Gastroesophageal sphincter (tissue), 4 donors: ENCODE results near the gene WNK2. TPM values are rescaled to one million over a fixed set of nuclear protein-coding genes. Genes with fewer than 3 reads are reported as not detected.

Experiments used
- ATAC-seq: fragments of 150-250 bp; one replicate; pipeline ENCODE4 v1.9.1; 2016; ENCODE audit warnings: mild to moderate bottlenecking, moderate library complexity
- H3K27ac ChIP-seq, 4 donors: fragments of 200-600 bp; sonication (generic) in 3 of 4; 1 replicate in 3 of 4; 2 replicates in 1 of 4; pipeline ENCODE4 v1.5.1; 2016 to 2019
- H3K27me3 ChIP-seq: fragments of 200-600 bp; sonication (generic); one replicate; pipeline ENCODE4 v1.5.1; 2019
- H3K36me3 ChIP-seq, 2 donors: fragments of 200-600 bp; sonication (generic); one replicate each; pipeline ENCODE4 v1.5.1; 2019; ENCODE audit warnings: control low read depth in 1 of 2
- H3K4me1 ChIP-seq, 3 donors: fragments of 200-600 bp; sonication (generic); 1 replicate in 2 of 3; 2 replicates in 1 of 3; pipeline ENCODE4 v1.5.1; 2016 to 2019; ENCODE audit warnings: control low read depth in 2 of 3
- H3K4me3 ChIP-seq, 2 donors: fragments of 200-600 bp; sonication (generic); one replicate each; pipeline ENCODE4 v1.5.1; 2019; ENCODE audit warnings: mild to moderate bottlenecking in 1 of 2, moderate library complexity in 1 of 2
- H3K9me3 ChIP-seq, 3 donors: fragments of 200-600 bp; sonication (generic); one replicate each; pipeline ENCODE4 v1.5.1; 2017 to 2019; ENCODE audit warnings: control low read depth in 2 of 3
- CTCF ChIP-seq, 4 experiments: fragments of 200-600 bp in 2 of 4; fragments of 450-650 bp in 2 of 4; sonication (generic) in 1 of 4; IDR thresholded peaks; one replicate each; pipeline ENCODE4 v1.5.1; 2017 to 2019; ENCODE audit warnings: antibody characterized with exemption in 4 of 4, mild to moderate bottlenecking in 2 of 4, moderate library complexity in 2 of 4
- EP300 ChIP-seq: sonication (generic); formaldehyde crosslinking; IDR thresholded peaks from one replicate; pipeline ENCODE4 v1.6.1; 2017; ENCODE audit warnings: antibody characterized with exemption, mild to moderate bottlenecking
- POLR2A ChIP-seq, 2 donors: fragments of 450-650 bp; IDR thresholded peaks; one replicate each; pipeline ENCODE4 v1.6.1; 2017; ENCODE audit warnings: antibody characterized with exemption in 2 of 2, mild to moderate bottlenecking in 2 of 2, moderate library complexity in 1 of 2
- POLR2AphosphoS5 ChIP-seq: sonication (generic); formaldehyde crosslinking; IDR thresholded peaks from one replicate; pipeline ENCODE4 v1.6.1; 2017; ENCODE audit warnings: antibody characterized with exemption
- WGBS, 2 donors: methylation state at CpG; one replicate each; pipeline ENCODE4 v1.1.5; 2018; ENCODE audit warnings: low coverage in 1 of 2; 5-methylcytosine and 5-hydroxymethylcytosine counted together
- total RNA-seq, 4 donors: library from RNA; depleted of rRNA; stranded (reverse); fragments of >200 nt; gene quantifications; one replicate each; pipeline ENCODE4 v1.1.0, GENCODE V29; 2016

Gene WNK2
- total RNA-seq, 4 donors from 2014 or later: 26.8 to 104 (median 48.6) TPM

DNA sequence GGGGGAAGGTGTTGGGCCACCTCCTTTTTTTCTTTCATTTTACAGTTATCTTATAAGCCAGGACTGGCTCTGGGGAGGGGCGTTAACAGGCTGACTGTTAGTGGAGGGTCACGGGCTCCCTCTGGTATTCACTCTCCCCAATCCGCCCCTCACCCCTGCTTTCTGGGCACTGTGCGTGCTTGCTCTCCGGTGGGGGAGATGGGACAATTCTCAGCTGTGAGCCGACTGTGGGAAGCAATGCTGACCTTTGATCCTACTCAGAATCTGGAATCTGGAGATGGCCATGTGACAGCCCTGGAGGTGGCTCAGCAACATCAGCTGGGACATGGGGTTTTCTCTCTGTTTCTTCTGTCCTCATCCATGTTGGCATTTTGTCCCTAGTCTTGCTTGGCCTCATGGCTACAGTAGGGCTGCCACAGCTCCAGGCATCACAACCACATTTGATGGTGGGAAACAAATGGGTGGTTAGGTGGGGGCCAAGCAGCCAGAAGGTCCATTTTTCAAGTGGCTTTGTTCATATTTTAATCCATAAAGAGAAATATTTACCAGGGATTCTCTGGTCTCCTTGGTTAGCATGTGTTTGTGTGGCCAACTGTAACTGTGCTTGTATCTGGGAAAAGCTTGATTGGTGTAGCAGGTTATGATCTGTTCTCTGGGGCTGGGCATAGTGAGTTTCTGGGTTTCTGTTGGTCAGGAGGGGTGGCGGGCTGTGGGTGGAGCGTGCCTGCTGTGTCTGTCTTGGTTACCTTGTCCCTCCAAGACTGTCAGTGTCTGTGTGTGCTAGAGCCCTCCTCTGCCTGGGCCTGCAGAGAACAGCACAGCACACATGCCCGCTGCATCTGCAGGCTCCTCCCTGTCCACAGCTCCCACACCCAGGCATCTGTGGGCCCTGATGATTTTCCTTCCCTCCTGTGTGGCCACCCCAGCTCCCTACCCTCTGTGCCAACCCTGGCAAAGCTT, 12.4 kb downstream of the WNK2 start:
- H3K4me1 ChIP-seq: peaks cover 0 to 88% (median 15%) of the 10 kb centered on the region in 3 donors
- 70 to 100% methylated on average over 1 to 2 of the region's 9 CpGs for WGBS, 2 donors
- H3K9me3 ChIP-seq: peaks cover 0 to 3% (median 0%) of the 10 kb centered on the region in 3 donors
- ATAC-seq: no peak
- no peak for TF ChIP-seq POLR2AphosphoS5
- TF ChIP-seq POLR2A (IDR thresholded peaks at IDR 0.05): no peak
- no peak for TF ChIP-seq EP300
- no peak for TF ChIP-seq CTCF (IDR thresholded peaks at IDR 0.05)
- no peaks in the 10 kb centered on the region for H3K36me3 ChIP-seq
- H3K27me3 ChIP-seq: no peaks in the 10 kb centered on the region
- H3K4me3 ChIP-seq: no peak overlapping the region
- peak overlapping the region in 3 of 4 donors; percentile 83 to 85 (median 83) for H3K27ac ChIP-seq

DNA sequence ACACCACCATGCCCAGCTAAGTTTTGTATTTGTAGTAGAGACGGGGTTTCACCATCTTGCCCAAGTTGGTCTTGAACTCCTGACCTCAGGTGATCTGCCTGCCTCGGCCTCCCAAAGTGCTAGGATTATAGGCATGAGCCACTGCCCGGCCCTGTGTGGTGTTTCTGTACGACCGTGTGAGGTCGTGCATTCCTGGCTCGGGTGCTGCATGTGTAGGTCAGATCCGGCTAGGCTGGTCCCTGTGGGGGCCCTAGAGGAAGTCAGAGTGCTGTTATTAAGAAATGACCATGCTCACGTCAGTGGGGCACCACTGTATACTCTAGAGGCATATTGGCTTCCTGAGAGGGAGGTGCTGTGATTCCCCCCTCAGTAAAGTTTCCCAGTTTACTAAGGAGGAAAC, 13.7 kb downstream of the WNK2 start:
- Histone ChIP-seq H3K27ac (peak overlapping the region in 3 of 4 donors; percentile 83 to 85 (median 83)), H3K36me3 (no peaks in the 10 kb centered on the region), H3K27me3 (no peaks in the 10 kb centered on the region), H3K9me3 (peaks cover 0 to 3% (median 0%) of the 10 kb centered on the region in 3 donors), H3K4me3 (no peak overlapping the region), H3K4me1 (peaks cover 0 to 93% (median 27%) of the 10 kb centered on the region in 3 donors)
- 71% methylated on average over 1 of the region's 9 CpGs; no CpG with 5 or more reads in 1 of the 2 donors for WGBS, 2 donors
- TF ChIP-seq CTCF (IDR thresholded peaks at IDR 0.05): no peak
- TF ChIP-seq POLR2AphosphoS5: no peak
- no peak for TF ChIP-seq POLR2A (IDR thresholded peaks at IDR 0.05)
- TF ChIP-seq EP300: no peak
- ATAC-seq: no peak

GRCh38 chr9:93198117-93198837, 14.3 kb downstream of the WNK2 start:
- peaks cover 0 to 3% (median 0%) of the 10 kb centered on the region in 3 donors for H3K9me3 ChIP-seq
- no peak overlapping the region for H3K4me3 ChIP-seq
- 52 to 73% methylated on average over 2 to 3 of the region's 10 CpGs for WGBS, 2 donors
- no peak for ATAC-seq
- H3K36me3 ChIP-seq: no peaks in the 10 kb centered on the region
- no peaks in the 10 kb centered on the region for H3K27me3 ChIP-seq
- peaks cover 0 to 93% (median 29%) of the 10 kb centered on the region in 3 donors for H3K4me1 ChIP-seq
- H3K27ac ChIP-seq: peak overlapping the region; percentile 26 to 85 (median 83)
- TF ChIP-seq POLR2A (IDR thresholded peaks at IDR 0.05) (no peak), EP300 (no peak), CTCF (IDR thresholded peaks at IDR 0.05) (no peak), POLR2AphosphoS5 (no peak)

DNA sequence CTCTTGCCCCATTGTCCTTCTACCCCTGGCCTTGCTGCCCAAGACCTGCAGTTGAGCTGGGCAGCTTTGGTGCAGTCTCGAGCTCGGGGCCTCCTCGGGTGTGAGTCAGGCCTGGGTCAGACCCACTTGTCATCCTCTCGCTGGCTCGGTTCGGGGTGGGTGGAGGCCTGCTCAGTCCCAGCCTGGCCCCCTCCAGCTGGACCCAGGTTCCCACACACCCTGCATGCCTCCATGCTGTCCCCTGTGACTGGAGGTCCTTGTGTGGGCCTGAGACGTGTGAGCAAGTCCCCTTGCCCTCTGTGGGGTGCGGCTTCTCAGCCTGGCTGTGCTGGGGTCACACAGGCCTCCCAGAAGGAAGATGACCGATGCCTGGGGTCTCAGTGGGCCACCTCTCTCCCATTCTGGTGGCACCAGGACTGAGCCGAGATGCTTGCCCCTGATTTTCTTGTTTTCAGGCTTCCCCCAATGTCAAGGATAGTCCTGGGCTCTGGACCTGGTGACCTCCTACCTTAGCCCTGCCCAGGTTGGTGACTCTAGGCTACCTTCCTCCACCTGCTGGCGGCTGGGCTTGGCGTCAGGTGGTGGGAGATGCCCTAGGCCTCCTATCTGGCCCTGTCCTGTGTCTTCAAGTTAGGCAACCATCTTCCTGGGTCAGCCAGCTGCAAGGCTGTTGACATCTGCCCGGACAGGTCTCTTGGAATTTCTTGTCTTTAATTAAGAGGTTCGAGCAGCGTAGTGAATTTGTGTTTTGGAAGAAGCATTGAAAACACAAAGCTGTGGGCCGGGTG, 15.1 kb downstream of the WNK2 start:
- Histone ChIP-seq H3K27me3 (no peaks in the 10 kb centered on the region), H3K36me3 (no peaks in the 10 kb centered on the region), H3K9me3 (peaks cover 0 to 3% (median 0%) of the 10 kb centered on the region in 3 donors), H3K27ac (peak overlapping the region; percentile 26 to 85 (median 83)), H3K4me3 (no peak overlapping the region), H3K4me1 (peaks cover 0 to 93% (median 28%) of the 10 kb centered on the region in 3 donors)
- WGBS, 2 donors: 68 to 93% methylated on average over 5 to 6 of the region's 16 CpGs
- TF ChIP-seq POLR2A (IDR thresholded peaks at IDR 0.05) (no peak), EP300 (no peak), CTCF (IDR thresholded peaks at IDR 0.05) (no peak), POLR2AphosphoS5 (no peak)
- no peak for ATAC-seq
